BLaER1 (cell line): ENCODE data around the gene MSX2.
"Not testable (repeated sequence)": the region's sequence is repeated elsewhere in the genome, so short reads cannot be mapped to it uniquely, and the experiment has no call there.

Experiments
- H3K27ac ChIP-seq: shearing (Covaris generic); formaldehyde crosslinking; 2 replicates; pipeline ENCODE4 v1.8.1; 2022
- H3K27me3 ChIP-seq: shearing (Covaris generic); formaldehyde crosslinking; 2 replicates; pipeline ENCODE4 v1.8.1; 2022
- H3K36me3 ChIP-seq: shearing (Covaris generic); formaldehyde crosslinking; 2 replicates; pipeline ENCODE4 v1.8.1; 2022
- H3K4me1 ChIP-seq: shearing (Covaris generic); formaldehyde crosslinking; 2 replicates; pipeline ENCODE4 v1.8.1; 2022
- H3K4me2 ChIP-seq: shearing (Covaris generic); formaldehyde crosslinking; 2 replicates; pipeline ENCODE4 v1.8.1; 2022
- H3K4me3 ChIP-seq: shearing (Covaris generic); formaldehyde crosslinking; 2 replicates; pipeline ENCODE4 v1.8.1; 2022
- H3K9ac ChIP-seq: shearing (Covaris generic); formaldehyde crosslinking; 2 replicates; pipeline ENCODE4 v1.8.1; 2022
- H3K9me3 ChIP-seq: shearing (Covaris generic); formaldehyde crosslinking; 2 replicates; pipeline ENCODE4 v1.8.1; 2022
- H4K20me1 ChIP-seq: shearing (Covaris generic); formaldehyde crosslinking; 2 replicates; pipeline ENCODE4 v1.8.1; 2022
- Cebpa-rat ChIP-seq: shearing (Covaris generic); IDR thresholded peaks from 2 replicates; pipeline ENCODE4 v1.8.1; 2022

Gene MSX2

GRCh38 chr5:174745590-174746103 lies 21.3 kb downstream of the MSX2 start:
- Histone ChIP-seq H3K27ac (no peak overlapping the region), H4K20me1 (no peaks in the 10 kb centered on the region), H3K4me1 (no peaks in the 10 kb centered on the region), H3K27me3 (no peaks in the 10 kb centered on the region), H3K4me3 (no peak overlapping the region), H3K9me3 (no peaks in the 10 kb centered on the region), H3K4me2 (no peak overlapping the region), H3K36me3 (no peaks in the 10 kb centered on the region), H3K9ac (no peak overlapping the region)
- no peak for TF ChIP-seq Cebpa-rat

- Histone ChIP-seq H3K9me3 (peaks cover 7% of the 10 kb centered on the region; the same call in 1 of the 2 replicates), H3K9ac (no peak overlapping the region), H3K4me3 (no peak overlapping the region), H4K20me1 (no peaks in the 10 kb centered on the region), H3K4me2 (no peak overlapping the region), H3K27ac (no peak overlapping the region), H3K36me3 (no peaks in the 10 kb centered on the region), H3K4me1 (no peaks in the 10 kb centered on the region), H3K27me3 (no peaks in the 10 kb centered on the region)
- no peak for TF ChIP-seq Cebpa-rat
Measured at GRCh38 chr5:174750711-174751110, 26.3 kb downstream of the MSX2 start.

- no peak overlapping the region for H3K9ac ChIP-seq
- H3K4me3 ChIP-seq: no peak overlapping the region
- no peaks in the 10 kb centered on the region for H3K27me3 ChIP-seq
Measured at GRCh38 chr5:174751154-174752000, 27.0 kb downstream of the MSX2 start.

GRCh38 chr5:174752121-174752520 lies 27.7 kb downstream of the MSX2 start:
- Histone ChIP-seq H3K9ac (no peak overlapping the region), H3K4me2 (no peak overlapping the region), H3K4me1 (no peaks in the 10 kb centered on the region), H3K27me3 (no peaks in the 10 kb centered on the region), H3K9me3 (peaks cover 7% of the 10 kb centered on the region; the same call in 1 of the 2 replicates), H4K20me1 (no peaks in the 10 kb centered on the region), H3K27ac (no peak overlapping the region), H3K4me3 (no peak overlapping the region), H3K36me3 (no peaks in the 10 kb centered on the region)
- no peak for TF ChIP-seq Cebpa-rat

More at GRCh38 chr5:174751154-174752000, 27.0 kb downstream of the MSX2 start:
- no peaks in the 10 kb centered on the region for H3K4me1 ChIP-seq
- H4K20me1 ChIP-seq: no peaks in the 10 kb centered on the region
- no peaks in the 10 kb centered on the region for H3K36me3 ChIP-seq
- peaks cover 7% of the 10 kb centered on the region; the same call in 1 of the 2 replicates for H3K9me3 ChIP-seq
- no peak for TF ChIP-seq Cebpa-rat
- no peak overlapping the region for H3K27ac ChIP-seq
- no peak overlapping the region for H3K4me2 ChIP-seq

GRCh38 chr5:174755106-174755505 lies 30.7 kb downstream of the MSX2 start:
- Histone ChIP-seq H4K20me1 (no peaks in the 10 kb centered on the region), H3K4me2 (no peak overlapping the region), H3K36me3 (no peaks in the 10 kb centered on the region), H3K4me1 (no peaks in the 10 kb centered on the region), H3K9ac (no peak overlapping the region), H3K27me3 (no peaks in the 10 kb centered on the region; the same call in 1 of the 2 replicates), H3K27ac (no peak overlapping the region), H3K4me3 (no peak overlapping the region), H3K9me3 (peaks cover 7% of the 10 kb centered on the region; the same call in 1 of the 2 replicates)
- no peak for TF ChIP-seq Cebpa-rat

- no peak overlapping the region for H3K4me2 ChIP-seq
- H3K27me3 ChIP-seq: no peaks in the 10 kb centered on the region; the same call in 1 of the 2 replicates
- no peaks in the 10 kb centered on the region for H3K4me1 ChIP-seq
- no peaks in the 10 kb centered on the region for H4K20me1 ChIP-seq
- no peak overlapping the region for H3K27ac ChIP-seq
- H3K36me3 ChIP-seq: no peaks in the 10 kb centered on the region
- no peak overlapping the region for H3K4me3 ChIP-seq
- TF ChIP-seq Cebpa-rat: no peak
- no peaks in the 10 kb centered on the region for H3K9me3 ChIP-seq
- H3K9ac ChIP-seq: no peak overlapping the region
Measured at GRCh38 chr5:174759091-174759490, 34.7 kb downstream of the MSX2 start.

GRCh38 chr5:174760721-174761120 lies 36.3 kb downstream of the MSX2 start:
- Histone ChIP-seq H3K9me3 (no peaks in the 10 kb centered on the region), H3K9ac (no peak overlapping the region), H3K36me3 (no peaks in the 10 kb centered on the region), H3K4me2 (no peak overlapping the region), H3K4me3 (no peak overlapping the region), H3K27me3 (no peaks in the 10 kb centered on the region; the same call in 1 of the 2 replicates), H4K20me1 (no peaks in the 10 kb centered on the region), H3K27ac (no peak overlapping the region), H3K4me1 (no peaks in the 10 kb centered on the region)
- TF ChIP-seq Cebpa-rat: no peak

- not testable (repeated sequence) for H4K20me1 ChIP-seq, H3K27ac ChIP-seq, H3K4me1 ChIP-seq, H3K36me3 ChIP-seq, H3K9me3 ChIP-seq, H3K27me3 ChIP-seq, H3K4me3 ChIP-seq, H3K4me2 ChIP-seq, H3K9ac ChIP-seq
Measured at GRCh38 chr5:174761341-174761740, 37.0 kb downstream of the MSX2 start.

- Histone ChIP-seq H3K27me3 (no peaks in the 10 kb centered on the region), H3K4me2 (no peak overlapping the region), H4K20me1 (no peaks in the 10 kb centered on the region), H3K9me3 (no peaks in the 10 kb centered on the region), H3K27ac (no peak overlapping the region), H3K4me1 (no peaks in the 10 kb centered on the region), H3K9ac (no peak overlapping the region), H3K36me3 (no peaks in the 10 kb centered on the region), H3K4me3 (no peak overlapping the region)
- TF ChIP-seq Cebpa-rat: no peak
Measured at GRCh38 chr5:174764309-174764708, 39.9 kb downstream of the MSX2 start.

GRCh38 chr5:174765540-174765939 lies 41.2 kb downstream of the MSX2 start:
- Histone ChIP-seq H3K9me3 (no peaks in the 10 kb centered on the region), H3K36me3 (no peaks in the 10 kb centered on the region), H3K27me3 (no peaks in the 10 kb centered on the region), H3K4me3 (no peak overlapping the region), H4K20me1 (no peaks in the 10 kb centered on the region), H3K4me1 (no peaks in the 10 kb centered on the region), H3K9ac (no peak overlapping the region), H3K27ac (no peak overlapping the region), H3K4me2 (no peak overlapping the region)
- TF ChIP-seq Cebpa-rat: no peak
